Fibroblast of skin of right quadriceps (primary cell): Measurements from ENCODE around the gene ACCS.

Experiments
- DNase-seq: peaks from one replicate; pipeline ENCODE4 v3.0.0-alpha.2; 2013

The ACCS gene

DNA sequence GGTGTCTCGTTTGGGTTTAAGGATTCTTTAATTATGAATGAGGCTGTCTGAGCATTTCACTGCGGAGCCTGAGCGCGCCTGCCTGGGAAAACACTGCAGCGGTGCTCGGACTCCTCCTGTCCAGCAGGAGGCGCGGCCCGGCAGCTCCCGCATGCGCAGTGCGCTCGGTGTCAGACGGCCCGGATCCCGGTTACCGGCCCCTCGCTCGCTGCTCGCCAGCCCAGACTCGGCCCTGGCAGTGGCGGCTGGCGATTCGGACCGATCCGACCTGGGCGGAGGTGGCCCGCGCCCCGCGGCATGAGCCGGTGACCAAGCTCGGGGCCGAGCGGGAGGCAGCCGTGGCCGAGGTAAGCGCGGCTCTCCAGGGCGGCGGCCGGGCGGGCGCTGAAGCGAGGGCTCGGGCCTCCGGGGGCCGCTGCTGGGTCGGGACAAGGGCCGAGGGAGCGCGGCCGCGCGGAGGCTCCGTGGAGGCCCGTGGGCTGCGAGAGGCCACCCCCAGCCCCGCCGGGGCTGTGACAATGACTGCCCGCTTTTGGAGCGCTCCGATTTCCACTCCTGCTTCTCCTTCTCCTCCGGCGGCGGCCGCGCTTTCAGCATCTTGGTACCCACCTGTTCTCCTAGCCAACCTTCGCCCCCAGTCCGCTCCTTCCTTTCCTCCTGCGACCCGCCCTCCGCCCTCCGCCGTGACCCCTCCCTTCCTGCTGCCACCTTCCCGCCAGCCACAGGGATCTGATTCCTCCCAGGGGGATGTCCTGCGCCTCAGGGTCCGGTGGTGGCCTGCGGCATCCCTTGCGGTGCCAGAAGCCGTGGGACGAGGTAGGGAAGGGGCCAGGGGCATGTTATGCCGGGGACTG lies 29.7 kb downstream of the ACCS start, which contains the start of gene EXT2:
EXT2 (plus strand) TSS at position 173 of the 854 bp plus-strand sequence. CDS start 12,035 bp downstream, outside the sequence.
- DNase-seq, result peak; percentile 76

DNA sequence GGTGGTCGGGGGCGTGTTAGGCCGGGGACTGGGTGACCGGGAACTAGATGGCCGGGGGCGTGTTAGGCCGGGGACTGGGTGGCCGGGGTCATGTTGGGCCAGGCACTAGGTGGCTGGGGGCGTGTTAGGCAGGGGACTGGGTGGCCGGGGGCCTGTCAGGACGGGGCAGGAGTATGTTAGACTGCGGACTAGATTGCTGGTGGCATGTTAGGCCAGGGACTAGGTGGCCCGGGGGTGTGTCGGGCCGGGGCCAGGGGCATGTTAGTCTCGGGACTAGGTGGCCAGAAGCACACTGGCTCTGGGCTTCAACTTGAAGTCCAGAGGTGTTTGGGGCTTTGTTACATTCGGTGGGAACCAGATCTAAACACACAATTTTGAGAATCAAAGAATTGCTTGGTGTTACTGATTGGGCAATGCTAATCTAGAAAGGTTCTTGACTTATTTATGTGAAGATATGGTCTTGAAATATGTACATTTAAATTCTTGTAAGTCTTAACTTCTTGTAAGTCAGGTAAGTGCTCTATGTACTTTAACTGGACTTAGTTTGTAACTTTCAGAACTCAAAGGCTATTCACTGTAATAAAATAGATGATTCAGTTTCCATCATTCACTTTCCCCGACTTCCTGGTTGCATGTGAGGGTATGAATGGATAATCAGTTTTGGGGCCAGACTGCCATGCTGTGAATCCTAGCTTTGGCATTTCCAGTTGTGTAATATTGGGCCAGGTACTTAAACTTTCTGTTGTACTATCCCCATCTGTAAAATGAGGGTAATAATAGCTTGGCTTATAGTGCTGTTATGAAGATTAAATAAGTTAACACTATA lies 30.5 kb downstream of the ACCS start:
- peak; percentile 46 for DNase-seq

DNA sequence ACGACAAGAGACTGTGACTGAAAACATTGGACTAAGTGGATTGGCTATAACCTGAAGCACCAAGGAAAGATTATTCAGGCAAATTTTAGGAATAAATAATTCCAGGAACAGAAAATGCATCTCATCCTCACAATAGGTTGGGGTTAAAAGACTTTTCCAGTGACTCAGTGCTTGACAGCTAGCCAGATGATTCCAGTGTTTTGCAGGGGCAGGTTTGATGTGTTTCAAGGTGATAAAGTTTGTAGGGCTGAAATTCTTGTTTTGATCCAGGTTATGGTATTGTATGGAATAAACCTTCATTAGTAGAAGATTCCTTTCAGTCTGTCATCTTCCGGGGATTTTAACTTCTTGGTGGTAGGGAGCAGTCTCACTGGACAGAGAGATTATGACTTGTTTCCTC lies 31.8 kb downstream of the ACCS start:
- no peak for DNase-seq

DNA sequence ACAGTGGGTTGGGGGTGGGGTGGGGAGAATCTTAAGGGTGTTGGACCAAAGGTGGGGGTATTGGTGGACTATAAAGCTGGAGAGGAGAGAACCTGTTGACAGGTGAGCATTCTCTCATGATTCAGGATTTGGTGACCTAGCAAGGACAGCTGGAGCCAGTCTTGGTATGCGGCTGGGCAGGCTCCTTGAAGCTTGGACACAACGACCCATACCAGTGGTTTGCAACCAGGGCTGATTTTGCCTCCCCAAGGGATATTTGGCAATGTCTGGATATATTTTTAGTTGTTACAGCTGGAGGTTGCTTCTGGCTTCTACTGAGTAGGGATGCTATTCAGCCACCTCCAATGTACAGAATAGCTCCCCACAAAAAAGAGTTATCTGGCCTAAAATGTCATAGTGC lies 35.0 kb downstream of the ACCS start:
- DNase-seq, result no peak

DNA sequence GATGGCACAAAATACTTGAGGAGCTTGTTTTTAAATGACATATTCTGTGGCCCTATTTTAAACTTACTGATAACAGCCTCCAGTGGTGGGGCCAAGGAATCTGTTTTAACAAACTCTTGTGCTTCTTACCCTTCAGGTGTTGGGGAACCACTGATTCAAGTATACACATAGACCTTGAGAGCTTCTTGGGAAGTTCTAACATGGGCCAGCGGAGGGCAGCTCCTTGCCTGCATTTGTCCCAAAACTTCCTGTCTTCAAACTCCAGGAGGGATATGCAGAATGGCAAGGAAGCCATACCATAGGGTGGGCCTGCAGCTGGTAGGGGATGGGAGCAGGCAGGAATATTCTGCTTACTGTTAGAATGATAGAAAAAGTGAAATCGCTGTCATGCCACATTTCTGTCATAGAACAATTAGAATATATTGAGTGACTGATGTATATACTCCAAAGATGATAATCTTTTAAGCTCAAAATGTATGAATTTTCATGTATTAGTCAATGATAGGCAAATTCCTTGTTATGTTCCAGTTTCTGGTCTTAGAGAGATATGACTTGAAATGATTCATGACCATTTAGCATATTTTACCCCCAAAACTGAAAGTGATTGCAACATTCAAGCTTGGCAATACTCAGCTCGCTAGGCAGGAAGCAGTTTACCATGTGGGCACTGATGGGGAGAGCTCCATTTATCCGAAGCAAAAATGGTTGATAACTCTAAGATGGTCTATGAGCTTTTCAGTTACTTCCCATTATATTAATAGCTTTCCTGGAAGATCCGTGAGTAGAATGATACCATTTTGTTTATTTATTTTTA lies 38.6 kb downstream of the ACCS start:
- DNase-seq, result no peak

DNA sequence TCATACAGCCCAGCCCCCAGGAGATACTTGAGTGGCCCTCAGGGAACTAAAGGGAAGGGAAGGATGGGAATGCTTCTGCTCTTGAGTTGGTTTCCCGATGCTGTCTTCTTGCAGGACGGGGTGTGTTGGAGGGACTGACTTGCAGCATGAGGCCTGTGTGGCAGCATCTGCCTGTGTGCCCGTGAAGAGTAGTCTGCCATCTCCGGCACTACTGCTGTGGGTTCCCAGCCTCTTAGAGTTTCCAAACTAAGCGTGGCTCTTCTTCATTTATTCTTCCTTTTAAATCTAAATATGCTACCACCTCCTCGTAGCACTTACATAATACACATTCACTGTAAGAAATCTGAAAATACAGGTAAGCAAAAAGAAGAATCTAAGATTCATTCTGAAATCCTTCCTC lies 42.2 kb downstream of the ACCS start:
- DNase-seq, result no peak

DNA sequence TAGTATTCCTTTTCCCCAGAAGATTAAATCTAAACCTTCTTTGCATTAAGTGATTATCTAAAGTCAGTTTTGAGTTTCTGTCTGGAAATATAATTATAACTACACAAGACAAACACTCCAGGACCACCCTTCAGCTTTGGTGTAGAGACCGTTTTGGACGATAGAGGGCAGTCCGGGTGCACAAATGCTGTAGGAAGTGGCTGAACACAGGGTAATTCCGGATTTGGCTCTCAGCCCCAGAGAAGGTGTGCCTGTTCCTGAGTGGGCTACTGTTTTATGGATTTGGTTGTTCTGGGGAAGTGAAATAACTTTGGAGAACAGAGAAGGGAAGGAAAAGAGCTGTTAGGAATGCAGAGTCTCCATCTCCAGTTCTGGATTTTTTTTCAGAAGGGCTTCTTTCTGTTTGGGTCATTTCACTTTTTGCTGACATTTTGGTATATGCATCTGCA lies 44.2 kb downstream of the ACCS start:
- peak; percentile 45 for DNase-seq

DNA sequence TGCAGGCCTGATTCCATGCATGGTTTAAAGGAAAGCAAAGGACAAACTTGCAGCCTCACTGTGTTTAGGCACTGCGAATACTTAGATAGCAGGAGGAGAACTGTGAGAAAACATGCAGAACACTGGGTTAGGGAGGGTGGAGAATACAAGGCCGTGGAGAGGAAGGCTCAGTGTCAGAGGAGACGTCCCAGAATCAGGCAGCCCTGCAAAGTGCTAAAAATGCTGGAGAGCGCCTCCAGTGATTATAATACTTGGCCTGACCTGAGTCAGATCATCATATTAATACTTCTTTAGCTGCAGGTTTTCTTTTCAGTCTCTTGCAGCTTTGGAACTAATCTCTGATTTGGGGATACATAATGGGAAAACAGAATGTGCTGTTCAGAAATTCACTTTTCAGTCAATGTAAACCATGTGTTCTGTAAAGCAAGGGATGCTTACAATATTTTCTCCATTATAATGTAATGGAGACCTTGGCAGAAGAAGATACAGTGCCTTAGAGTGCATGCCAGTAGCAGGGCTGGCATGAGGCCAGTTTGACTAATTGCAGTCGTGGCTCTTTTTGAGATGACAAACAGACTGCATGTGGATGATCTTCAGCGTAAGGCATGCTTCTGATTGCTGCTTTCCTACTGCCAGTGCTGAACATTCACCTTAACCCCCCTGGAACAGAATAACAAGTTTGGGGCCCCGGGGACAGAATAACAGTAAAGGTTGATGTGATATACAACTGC lies 46.2 kb downstream of the ACCS start:
- peak; percentile 82 for DNase-seq

DNA sequence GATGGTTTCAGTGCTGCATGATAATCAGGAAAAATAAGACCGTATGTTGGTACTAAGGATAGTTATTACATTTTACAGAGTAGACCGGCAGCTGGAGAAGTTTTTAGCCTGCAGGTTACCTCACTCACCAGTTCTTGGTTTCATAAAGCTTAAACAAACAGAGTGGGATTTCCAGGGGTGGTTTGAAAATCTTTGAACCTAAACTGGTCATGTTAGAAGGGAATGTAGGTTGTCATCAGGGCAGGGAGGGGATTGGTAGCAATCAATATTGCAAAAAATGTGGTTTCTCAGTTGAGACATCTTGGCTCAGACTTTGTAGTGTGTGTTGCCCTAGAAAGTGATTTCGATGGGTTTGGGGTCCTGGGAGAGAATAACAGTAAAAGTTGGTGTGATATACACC lies 46.9 kb downstream of the ACCS start:
- no peak for DNase-seq

DNA sequence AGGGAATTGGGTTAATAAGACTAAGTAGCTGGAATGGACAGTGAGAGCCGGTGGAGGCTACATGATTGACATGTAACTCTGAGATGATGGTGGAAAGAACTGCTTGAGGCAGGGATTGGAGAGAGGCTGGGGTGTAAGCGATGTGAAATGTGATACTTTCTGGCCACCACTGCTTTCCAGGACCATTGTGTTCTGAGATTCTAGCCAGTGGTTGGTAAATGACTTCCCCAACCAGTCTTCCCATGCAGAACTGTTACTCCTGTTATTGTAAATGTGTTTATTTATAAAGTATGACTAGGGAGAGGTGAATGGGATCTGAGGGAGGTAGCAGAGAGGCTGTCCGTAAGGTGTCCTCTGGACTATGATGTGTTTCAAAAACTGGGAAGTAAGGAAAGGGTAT lies 47.5 kb downstream of the ACCS start:
- no peak for DNase-seq

DNA sequence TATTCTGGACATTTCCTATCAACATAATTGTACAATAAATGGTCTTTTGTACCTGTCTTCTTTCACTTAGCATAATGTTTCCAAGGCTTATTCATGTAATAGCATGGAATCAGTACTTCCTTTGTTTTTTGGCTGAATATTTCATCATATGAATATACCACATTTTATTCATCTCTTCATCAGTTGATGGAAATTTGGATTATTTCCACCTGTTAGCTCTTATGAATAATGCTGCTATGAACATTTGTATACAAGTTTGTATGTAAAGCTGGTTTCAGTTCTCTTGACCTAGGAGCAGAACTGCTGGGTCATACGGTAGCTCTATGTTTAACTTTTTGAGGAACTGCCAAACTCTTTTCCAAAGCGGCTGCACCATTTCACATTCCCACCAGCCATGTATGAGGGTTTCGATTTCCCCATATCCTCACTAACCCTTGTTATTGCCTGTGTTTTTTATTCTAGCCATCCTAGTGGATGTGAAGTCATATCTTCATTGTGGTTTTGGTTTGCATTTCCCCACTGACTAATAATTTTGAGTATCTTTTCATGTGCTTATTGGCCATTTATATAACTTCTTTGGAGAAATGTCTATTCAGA lies 50.3 kb downstream of the ACCS start:
- DNase-seq, result no peak

DNA sequence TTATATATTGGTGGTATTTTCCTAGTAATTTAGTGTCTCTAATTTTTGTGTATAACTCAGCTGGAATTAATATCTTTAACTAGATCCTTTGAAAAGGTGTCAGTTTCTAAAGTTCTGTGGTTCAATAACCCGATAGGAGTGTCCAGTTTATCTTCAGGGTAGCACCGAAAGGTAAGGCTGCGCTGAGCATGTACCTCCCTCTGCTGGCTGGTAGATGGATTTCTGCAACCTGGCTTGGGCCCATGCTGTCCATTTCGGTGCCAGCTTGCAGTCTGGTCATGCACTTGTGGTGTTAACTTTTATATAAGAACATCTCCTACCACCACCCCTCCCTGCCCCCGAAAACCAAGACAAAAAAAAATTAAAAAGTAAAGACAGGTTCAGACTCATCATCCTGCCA lies 54.1 kb downstream of the ACCS start:
- no peak for DNase-seq

DNA sequence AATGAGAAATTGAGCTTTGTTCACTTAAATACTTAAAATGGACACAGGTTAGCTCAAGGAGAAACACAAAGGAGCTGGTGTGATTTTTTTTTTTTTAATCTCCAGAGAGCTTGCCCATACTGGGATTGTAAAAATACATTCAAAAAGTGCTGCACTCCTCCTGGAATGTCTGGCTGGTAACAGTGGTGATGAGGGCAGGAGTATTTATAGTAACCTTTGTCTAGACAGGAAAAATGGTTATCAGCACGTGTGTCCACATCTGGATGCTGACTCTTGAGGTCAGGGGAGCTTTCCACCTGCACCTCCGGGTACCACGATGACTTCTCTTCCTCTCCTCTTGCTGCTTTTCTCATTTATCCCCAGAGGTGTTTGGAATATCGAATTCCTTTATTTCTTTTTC lies 59.5 kb downstream of the ACCS start:
- DNase-seq, result no peak

DNA sequence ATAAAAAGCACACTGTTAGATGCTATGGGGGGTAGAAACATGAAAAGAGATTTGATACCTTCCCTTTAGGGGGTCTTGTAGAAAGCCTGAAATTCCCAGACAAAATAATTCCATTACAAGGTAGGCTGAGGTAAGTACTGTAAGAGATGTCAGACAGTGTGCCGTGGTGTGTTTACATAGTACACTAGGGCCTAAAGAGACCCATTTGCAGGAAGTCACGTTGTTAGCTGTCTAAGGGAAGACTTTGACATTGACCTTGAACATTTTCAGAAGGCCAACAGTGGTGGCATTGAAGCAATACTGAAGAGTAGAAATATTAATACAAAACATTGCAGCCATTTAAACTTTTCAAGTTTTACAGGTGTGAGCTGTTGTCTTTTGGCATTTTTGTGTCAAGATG lies 60.2 kb downstream of the ACCS start:
- DNase-seq, result no peak

DNA sequence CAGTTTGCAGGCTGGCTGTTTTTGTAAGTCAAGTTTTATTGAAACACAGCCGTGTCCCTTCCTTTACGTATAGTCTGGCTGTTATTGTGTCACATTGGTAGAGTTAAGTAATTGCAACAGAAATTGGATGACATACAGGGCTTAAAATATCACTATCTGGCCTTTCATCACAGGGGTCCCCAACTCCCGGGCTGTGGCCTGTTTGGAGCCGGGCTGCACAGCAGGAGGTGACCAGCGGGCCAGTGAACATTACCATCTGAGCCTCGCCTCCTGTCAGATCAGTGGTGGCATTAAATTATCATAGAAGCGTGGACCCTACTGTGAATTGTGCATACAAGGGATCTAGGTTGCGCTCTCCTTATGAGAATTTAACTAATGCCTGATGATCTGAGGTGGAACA lies 61.1 kb downstream of the ACCS start:
- no peak for DNase-seq

DNA sequence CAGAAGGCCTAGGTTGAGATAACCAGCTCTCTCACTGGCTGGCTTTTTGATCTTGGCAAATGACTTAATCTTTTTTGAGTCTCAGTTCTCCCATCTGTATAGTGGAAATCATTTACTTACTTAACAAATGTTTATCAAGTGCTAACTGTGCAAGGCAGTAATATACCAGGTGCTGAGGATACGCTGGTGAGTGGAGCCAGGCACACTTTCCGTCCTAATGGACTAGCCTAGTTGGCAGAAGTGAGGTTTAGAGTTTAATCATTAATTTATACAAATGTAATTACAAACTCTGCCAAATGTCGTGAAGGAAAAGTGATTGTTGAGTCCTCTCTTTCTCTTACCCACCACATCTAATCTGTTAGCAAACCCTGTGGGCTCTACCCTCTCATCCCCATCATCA lies 62.7 kb downstream of the ACCS start:
- no peak for DNase-seq

DNA sequence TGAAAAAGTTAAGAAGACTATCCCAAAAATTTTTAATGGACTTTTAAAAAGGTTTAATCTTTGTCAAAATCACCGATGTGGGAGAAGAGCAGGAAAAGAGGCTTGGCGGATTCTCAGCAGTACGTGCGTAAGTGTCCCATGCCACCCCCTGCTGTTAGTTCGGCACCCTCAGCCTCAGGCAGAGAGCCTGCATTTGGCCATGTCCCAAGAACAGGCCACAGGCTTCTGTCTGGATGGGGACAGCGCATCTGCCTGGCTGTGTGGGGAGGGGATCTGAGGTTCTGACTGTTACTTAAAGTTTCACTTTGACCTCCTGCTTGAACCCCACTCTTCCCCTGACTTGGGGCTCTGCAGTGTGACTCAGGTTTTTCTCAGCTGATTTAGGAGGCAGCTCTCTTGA lies 64.7 kb downstream of the ACCS start:
- DNase-seq, result no peak

DNA sequence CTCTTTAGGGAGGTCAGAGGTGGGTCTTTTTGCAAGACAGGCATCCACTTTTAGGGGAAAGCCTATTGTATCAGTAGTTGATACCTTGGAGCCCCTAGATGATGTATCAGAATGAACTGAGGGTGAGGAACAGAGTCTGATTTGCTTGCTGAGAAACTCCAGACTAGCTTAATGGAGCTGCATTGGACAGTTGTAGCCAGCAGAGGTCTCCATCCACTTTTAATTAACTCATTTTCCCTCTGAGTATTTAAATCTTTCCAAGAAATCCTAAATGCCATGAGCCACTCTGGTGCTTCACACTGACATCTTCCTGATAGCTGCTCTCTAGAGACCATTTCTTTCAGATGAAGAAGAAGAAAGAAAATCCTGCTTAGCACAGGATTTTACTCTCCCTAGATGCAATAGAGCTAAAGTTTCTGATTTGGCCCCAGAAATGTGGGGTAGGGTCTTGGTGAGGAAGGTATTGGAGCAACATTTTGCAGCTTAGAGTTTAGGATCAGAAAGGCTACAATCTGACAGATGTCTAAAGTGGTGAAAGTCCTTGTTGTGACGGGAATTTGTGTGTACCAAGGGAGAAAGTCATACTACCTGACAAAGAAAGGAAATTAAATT lies 67.4 kb downstream of the ACCS start:
- DNase-seq, result peak; percentile 53
